A673 (cell line): ENCODE data around the gene EZH2. TPM values are rescaled to one million over a fixed set of nuclear protein-coding genes. Genes with fewer than 3 reads are reported as not detected.

Source experiments
- BruUV-seq: library from RNA; stranded (reverse); fragments of 400-500 nt; replicated peaks from 2 replicates; lab custom pipeline; 2021; lab: Mats Ljungman, UMichigan
- CTCF ChIA-PET: fragments of 300-600 bp; sonication (Branson Sonifier 250); formaldehyde crosslinking; loops from one replicate; lab custom pipeline; 2022; ENCODE audit warnings: antibody characterized with exemption; lab: Charles Lee
- POLR2A ChIA-PET: fragments of 300-600 bp; sonication (Branson Sonifier 250); formaldehyde crosslinking; loops from one replicate; lab custom pipeline; 2022; ENCODE audit warnings: antibody characterized with exemption; ENCODE audit not compliant: low non-redundant PET; lab: Charles Lee
- DNase-seq: peaks from one replicate; pipeline ENCODE4 v3.0.0-alpha.2; 2015; ENCODE audit warnings: low spot score
- H3K27ac ChIP-seq: fragments of 200-600 bp; sonication (generic); 2 replicates; pipeline ENCODE4 v1.5.1; 2016; ENCODE audit warnings: mixed run types, low read depth, mild to moderate bottlenecking, mixed read lengths, antibody characterized with exemption, low read length; ENCODE audit not compliant: poor library complexity, severe bottlenecking
- H3K27me3 ChIP-seq: fragments of 200-600 bp; sonication (generic); replicated peaks from 2 replicates; pipeline ENCODE4 v1.6.1; 2017; ENCODE audit warnings: mixed run types, low read depth, mild to moderate bottlenecking, mixed read lengths, antibody characterized with exemption, low read length; ENCODE audit not compliant: insufficient read depth, poor library complexity
- H3K36me3 ChIP-seq: fragments of 200-600 bp; sonication (generic); 2 replicates; pipeline ENCODE4 v1.6.1; 2016; ENCODE audit warnings: mixed run types, mild to moderate bottlenecking, mixed read lengths, antibody characterized with exemption, low read length; ENCODE audit not compliant: insufficient read depth, poor library complexity, severe bottlenecking
- H3K4me1 ChIP-seq: fragments of 200-600 bp; sonication (generic); 2 replicates; pipeline ENCODE4 v1.6.1; 2017; ENCODE audit warnings: mixed run types, mild to moderate bottlenecking, mixed read lengths, antibody characterized with exemption, low read length; ENCODE audit not compliant: insufficient read depth, poor library complexity, severe bottlenecking
- H3K4me3 ChIP-seq: fragments of 200-600 bp; sonication (generic); 2 replicates; pipeline ENCODE4 v1.5.1; 2016; ENCODE audit warnings: low read depth, mixed run types, mild to moderate bottlenecking, mixed read lengths, low read length; ENCODE audit not compliant: poor library complexity, severe bottlenecking
- H3K9me3 ChIP-seq: fragments of 200-600 bp; sonication (generic); 2 replicates; pipeline ENCODE4 v1.6.1; 2016; ENCODE audit warnings: mixed run types, low read depth, mild to moderate bottlenecking, mixed read lengths, antibody characterized with exemption, low read length; ENCODE audit not compliant: poor library complexity, severe bottlenecking
- CTCF ChIP-seq: fragments of 300-800, 200-600 bp; sonication (generic); conservative IDR thresholded peaks from 2 replicates; pipeline ENCODE4 v1.5.1; 2017; ENCODE audit warnings: low read depth, mild to moderate bottlenecking, antibody characterized with exemption, low read length, moderate library complexity, mixed read lengths
- EZH2 ChIP-seq: fragments of 200-600 bp; sonication (generic); IDR thresholded peaks from 2 replicates; pipeline ENCODE4 v1.6.1; 2017; ENCODE audit warnings: borderline replicate concordance, low read depth, mild to moderate bottlenecking, mixed read lengths, antibody characterized with exemption, low read length; ENCODE audit not compliant: poor library complexity, severe bottlenecking
- intact Hi-C: fragments of 100-400 bp; cut with micrococcal nuclease; formaldehyde crosslinking; loops from one replicate; pipeline ENCODE4 v1.10.0; 2022; ENCODE audit not compliant: unreplicated experiment
- total RNA-seq: library from RNA; stranded (reverse); gene quantifications from 2 replicates; pipeline ENCODE4 v1.2.3, GENCODE V29; 2021

EZH2 gene
- total RNA-seq, 1 experiment from 2014 or later = 140 TPM

GRCh38 chr7:148929176-148929575 lies 45.1 kb upstream of the EZH2 start:
- H3K4me1 ChIP-seq = no peaks in the 10 kb centered on the region
- no peak for TF ChIP-seq EZH2
- no peak for TF ChIP-seq CTCF
- no TSS peak for BruUV-seq
- no peaks in the 10 kb centered on the region for H3K36me3 ChIP-seq
- no peak overlapping the region for H3K4me3 ChIP-seq
- H3K27ac ChIP-seq = no peak overlapping the region
- DNase-seq = no peak
- H3K9me3 ChIP-seq = no peaks in the 10 kb centered on the region
- intact Hi-C loops = no loop called here
- H3K27me3 ChIP-seq = no peaks in the 10 kb centered on the region
- CTCF ChIA-PET = no interaction called here
- POLR2A ChIA-PET = no interaction called here

GRCh38 chr7:148927123-148928045 lies 43.3 kb upstream of the EZH2 start:
- BruUV-seq = no TSS peak
- CTCF ChIA-PET = no interaction called here
- Histone ChIP-seq H3K9me3 (no peaks in the 10 kb centered on the region), H3K4me3 (no peak overlapping the region), H3K27me3 (no peaks in the 10 kb centered on the region), H3K36me3 (no peaks in the 10 kb centered on the region), H3K27ac (no peak overlapping the region), H3K4me1 (no peaks in the 10 kb centered on the region)
- no peak for DNase-seq
- intact Hi-C loops = no loop called here
- TF ChIP-seq EZH2 (no peak), CTCF (no peak)
- POLR2A ChIA-PET = no interaction called here

- TF ChIP-seq CTCF (no peak), EZH2 (no peak)
- no TSS peak for BruUV-seq
- Histone ChIP-seq H3K36me3 (no peaks in the 10 kb centered on the region), H3K27me3 (no peaks in the 10 kb centered on the region), H3K27ac (no peak overlapping the region), H3K4me1 (peaks cover 4% of the 10 kb centered on the region), H3K9me3 (no peaks in the 10 kb centered on the region), H3K4me3 (no peak overlapping the region)
- POLR2A ChIA-PET = no interaction called here
- CTCF ChIA-PET = no interaction called here
- DNase-seq = no peak
- intact Hi-C loops = no loop called here
Measured at GRCh38 chr7:148925836-148926235, 41.7 kb upstream of the EZH2 start.
